HUES64 (cell line): ENCODE results near the gene G0S2. TPM values are rescaled to one million over a fixed set of nuclear protein-coding genes. Genes with fewer than 3 reads are reported as not detected.
A peak's percentile ranks its signal among the peaks of the same experiment; 100 is the strongest.

Source experiments
- H3K27ac ChIP-seq: 2 replicates; pipeline ENCODE4 v1.7.0; 2013; ENCODE audit warnings: low read depth, low read length, inconsistent platforms
- H3K27me3 ChIP-seq: 2 replicates; pipeline ENCODE4 v1.6.1; 2013; ENCODE audit warnings: mild to moderate bottlenecking, low read length; ENCODE audit not compliant: insufficient read depth
- H3K36me3 ChIP-seq: 2 replicates; pipeline ENCODE4 v1.6.1; 2013; ENCODE audit warnings: mild to moderate bottlenecking, low read length; ENCODE audit not compliant: insufficient read depth
- H3K4me1 ChIP-seq: 2 replicates; pipeline ENCODE4 v1.6.1; 2013; ENCODE audit warnings: mild to moderate bottlenecking, low read length, moderate library complexity; ENCODE audit not compliant: insufficient read depth
- H3K4me3 ChIP-seq: 2 replicates; pipeline ENCODE4 v1.5.1; 2013; ENCODE audit warnings: mild to moderate bottlenecking, low read length, moderate library complexity
- H3K9ac ChIP-seq: 2 replicates; pipeline ENCODE4 v1.6.1; 2013; ENCODE audit warnings: mild to moderate bottlenecking, low read depth, low read length
- H3K9me3 ChIP-seq: 2 replicates; pipeline ENCODE4 v1.6.1; 2013; ENCODE audit warnings: low read depth, low read length; ENCODE audit not compliant: insufficient read depth
- WGBS: fragments of 150-250, 120-280 bp; methylation state at CpG from one replicate; pipeline ENCODE4 v1.1.7; 2013; ENCODE audit warnings: missing lambda C conversion rate; 5-methylcytosine and 5-hydroxymethylcytosine counted together
- polyA plus RNA-seq, 2 experiments: library from polyadenylated mRNA; stranded (reverse); fragments of 50-300 nt; gene quantifications; one replicate each; pipeline ENCODE4 v1.2.3, GENCODE V29; 2013

G0S2 gene, protein sequence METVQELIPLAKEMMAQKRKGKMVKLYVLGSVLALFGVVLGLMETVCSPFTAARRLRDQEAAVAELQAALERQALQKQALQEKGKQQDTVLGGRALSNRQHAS
- 0.35 TPM for polyA plus RNA-seq (2013, experiment 1 of 2)
- 0.38 TPM for polyA plus RNA-seq (2013, experiment 2 of 2)

DNA sequence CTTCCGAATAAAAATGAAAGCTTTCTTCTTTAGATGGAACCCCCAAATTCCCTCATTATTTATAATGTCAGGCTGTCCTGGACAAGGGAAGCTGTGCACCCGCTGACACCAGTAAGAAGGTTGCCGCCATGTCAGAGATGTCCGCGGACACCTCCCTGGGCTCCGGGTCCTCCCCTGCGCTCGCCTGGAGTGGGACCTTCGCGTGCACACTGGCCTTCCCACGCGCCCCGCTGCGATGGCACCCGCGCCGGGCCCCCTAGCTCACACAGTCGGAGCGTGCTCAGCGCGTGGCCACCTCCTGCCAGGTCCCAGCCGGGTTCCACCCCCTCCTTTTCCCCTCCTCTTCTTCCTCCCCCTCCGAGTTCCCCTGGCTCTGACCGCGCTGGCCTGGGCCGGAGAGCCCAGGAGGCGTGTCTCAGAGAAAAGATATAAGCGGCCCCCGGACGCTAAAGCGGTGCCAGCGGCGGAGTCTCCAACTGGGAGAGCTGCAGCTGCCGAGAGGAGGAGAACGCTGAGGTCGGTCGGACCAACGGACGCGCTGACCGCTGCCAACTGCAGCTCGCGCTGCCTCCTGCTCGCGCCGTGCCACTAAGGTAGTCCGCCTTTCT is at the start of gene G0S2:
TSS of gene G0S2 (plus strand) at position 456 of the 608 bp plus-strand sequence. CDS start 273 bp downstream, outside the sequence.
- Histone ChIP-seq H3K4me1 (0 out of 2 replicates have a peak, but pooled peaks cover 4% of the 10 kb centered on the region), H3K27ac (no peak within 1 kb of the TSS), H3K36me3 (no peaks in the 10 kb centered on the region), H3K9ac (peak within 1 kb of the TSS; percentile 20; the same call in 1 of the 2 replicates), H3K27me3 (peaks cover 77% of the 10 kb centered on the region), H3K9me3 (no peaks in the 10 kb centered on the region), H3K4me3 (peak within 1 kb of the TSS; percentile 63)
- WGBS = 3% methylated on average over 47 of the region's 47 CpGs

DNA sequence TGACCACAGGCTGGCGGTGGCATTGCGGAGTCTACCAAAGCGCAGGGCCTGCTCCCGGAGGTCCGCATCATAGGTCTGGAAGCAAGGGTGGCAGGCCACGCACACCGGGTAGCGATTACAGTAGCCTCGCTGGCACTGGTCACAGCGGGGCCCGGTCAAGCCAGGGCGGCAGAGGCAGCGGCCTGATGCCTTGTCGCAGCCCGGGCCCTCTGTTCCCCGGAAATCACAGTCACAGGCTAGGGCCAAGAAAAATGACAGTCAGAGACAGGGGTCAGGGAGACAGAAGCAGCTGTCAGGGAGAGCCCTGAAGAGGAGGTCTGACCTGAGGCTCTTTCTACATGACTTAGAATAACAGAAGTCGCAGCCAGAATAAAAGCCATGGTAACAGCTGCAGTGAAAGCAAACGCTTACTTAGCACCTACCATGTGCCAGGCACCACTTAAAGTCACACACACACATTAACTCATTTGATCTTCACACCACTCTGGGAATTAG is 49.4 kb upstream of the G0S2 start:
- peaks cover 12% of the 10 kb centered on the region for H3K4me1 ChIP-seq
- no peaks in the 10 kb centered on the region for H3K36me3 ChIP-seq
- H3K27ac ChIP-seq = no peak overlapping the region
- H3K9ac ChIP-seq = no peak overlapping the region
- no peak overlapping the region for H3K4me3 ChIP-seq
- WGBS = 94% methylated on average over 18 of the region's 18 CpGs
- no peaks in the 10 kb centered on the region for H3K27me3 ChIP-seq
- no peaks in the 10 kb centered on the region for H3K9me3 ChIP-seq

DNA sequence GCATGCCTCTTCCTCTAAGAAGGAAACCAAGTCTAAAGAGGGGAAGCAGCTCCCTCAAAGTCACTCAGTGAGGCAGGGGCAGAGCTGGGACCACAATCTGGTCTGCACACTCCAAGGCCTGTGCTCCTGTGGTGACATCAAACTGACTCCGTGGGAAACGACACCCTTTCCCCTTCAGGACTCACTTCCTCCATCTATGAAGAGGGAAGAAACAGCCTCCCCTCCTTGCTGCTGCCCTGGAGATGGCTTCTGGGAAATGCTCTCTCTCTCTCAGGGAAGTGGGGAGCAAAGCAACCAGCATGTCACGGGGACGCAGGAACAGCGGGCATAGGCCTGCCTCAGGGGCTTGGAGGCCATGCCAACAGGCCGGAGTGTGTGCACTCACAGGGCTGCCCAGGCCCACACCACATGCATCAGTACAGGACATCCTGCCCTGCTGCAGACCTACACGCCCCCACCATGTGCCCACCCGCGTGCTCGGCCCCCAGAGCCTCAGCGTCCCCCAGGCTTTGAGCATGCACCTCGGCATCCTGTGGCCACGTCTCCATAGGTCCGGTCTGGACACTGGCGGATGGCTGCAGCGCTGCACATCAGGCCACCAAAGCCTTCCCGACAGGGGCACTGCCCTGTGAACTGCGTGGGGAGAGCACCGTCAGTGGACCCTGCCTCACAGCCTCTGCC is 48.7 kb upstream of the G0S2 start:
- H3K36me3 ChIP-seq = no peaks in the 10 kb centered on the region
- 93% methylated on average over 19 of the region's 19 CpGs for WGBS

DNA sequence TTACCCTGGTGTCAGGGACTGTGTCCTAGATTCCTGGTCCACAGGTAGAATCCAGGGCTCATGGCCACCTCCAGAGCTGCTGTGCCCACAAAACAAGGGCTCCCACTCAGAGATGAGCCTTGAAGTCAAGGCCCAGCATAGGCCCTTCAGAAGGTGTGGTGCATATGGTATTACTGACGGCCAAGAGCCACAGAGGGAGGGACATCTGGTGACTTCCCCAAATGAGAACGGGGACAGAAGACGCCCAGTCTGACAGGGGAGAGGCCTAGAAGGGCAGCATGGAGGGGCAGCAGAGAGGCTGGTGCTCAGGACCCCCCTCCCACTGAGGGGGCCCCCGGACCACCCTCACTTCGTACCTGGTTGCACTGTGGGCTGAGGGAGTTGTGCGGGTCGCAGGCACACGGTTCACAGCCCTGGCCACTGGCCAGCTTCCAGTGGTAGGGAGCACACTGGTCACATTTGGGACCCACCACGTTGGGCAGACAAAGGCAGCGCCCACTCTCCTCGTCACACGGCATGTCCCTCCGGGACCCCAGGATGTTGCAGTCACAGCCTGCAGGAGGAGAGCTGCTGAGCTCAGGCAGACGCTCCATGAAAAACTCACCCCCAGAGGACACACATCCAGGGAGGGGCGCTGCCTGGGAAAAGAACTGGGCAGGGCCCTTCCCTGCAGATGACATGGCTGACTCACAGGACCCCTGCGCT is 48.0 kb upstream of the G0S2 start:
- Histone ChIP-seq H3K27ac (no peak overlapping the region), H3K4me1 (peaks cover 15% of the 10 kb centered on the region)

More for the DNA sequence above, 48.7 kb upstream of the G0S2 start:
- no peak overlapping the region for H3K4me3 ChIP-seq
- no peak overlapping the region for H3K27ac ChIP-seq
- H3K27me3 ChIP-seq = no peaks in the 10 kb centered on the region
- peaks cover 15% of the 10 kb centered on the region for H3K4me1 ChIP-seq
- H3K9me3 ChIP-seq = no peaks in the 10 kb centered on the region
- H3K9ac ChIP-seq = no peak overlapping the region

GRCh38 chr1:209627732-209628196 is 47.4 kb upstream of the G0S2 start:
- no peak overlapping the region for H3K4me3 ChIP-seq
- 51% methylated on average over 16 of the region's 16 CpGs for WGBS
- H3K9ac ChIP-seq = no peak overlapping the region
- H3K9me3 ChIP-seq = no peaks in the 10 kb centered on the region
- H3K36me3 ChIP-seq = no peaks in the 10 kb centered on the region
- peaks cover 15% of the 10 kb centered on the region for H3K4me1 ChIP-seq
- H3K27ac ChIP-seq = no peak overlapping the region
- no peaks in the 10 kb centered on the region for H3K27me3 ChIP-seq

More for the DNA sequence above, 48.0 kb upstream of the G0S2 start:
- 73% methylated on average over 16 of the region's 16 CpGs for WGBS
- H3K27me3 ChIP-seq = no peaks in the 10 kb centered on the region
- no peaks in the 10 kb centered on the region for H3K9me3 ChIP-seq
- no peak overlapping the region for H3K9ac ChIP-seq
- H3K36me3 ChIP-seq = no peaks in the 10 kb centered on the region
- no peak overlapping the region for H3K4me3 ChIP-seq

DNA sequence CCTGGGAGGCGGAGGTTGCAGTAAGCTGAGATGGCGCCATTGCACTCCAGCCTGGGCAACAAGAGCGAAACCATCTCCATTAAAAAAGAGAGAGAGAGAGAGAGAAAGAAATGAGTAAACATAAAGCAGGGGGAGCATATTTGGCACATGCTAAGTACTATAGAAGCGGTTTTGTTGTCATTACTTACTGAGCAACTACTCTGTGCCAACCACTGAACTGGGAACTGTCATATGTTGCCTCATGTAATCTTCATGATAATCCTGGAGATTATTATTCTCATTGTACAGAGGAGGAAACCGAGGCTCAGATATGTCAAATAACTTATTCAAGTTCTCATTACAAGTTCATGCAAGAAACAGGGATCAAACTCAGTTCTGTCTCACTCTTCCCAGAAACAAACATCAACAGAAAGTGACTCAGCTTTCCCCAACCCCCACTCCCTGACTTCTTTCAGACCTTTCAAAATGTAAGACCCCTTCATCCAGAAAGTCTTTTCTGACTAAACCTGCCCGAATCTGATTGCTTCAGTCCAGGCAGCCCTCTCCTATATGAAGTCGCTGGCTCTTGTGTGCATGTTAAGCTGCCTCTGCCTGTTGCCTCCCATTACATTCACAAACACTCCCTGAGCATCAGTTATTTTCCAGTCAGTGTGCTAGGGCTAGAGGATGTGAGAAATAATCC is 46.5 kb upstream of the G0S2 start:
- Histone ChIP-seq H3K27me3 (no peaks in the 10 kb centered on the region), H3K4me1 (peaks cover 15% of the 10 kb centered on the region), H3K9ac (no peak overlapping the region), H3K4me3 (no peak overlapping the region), H3K9me3 (no peaks in the 10 kb centered on the region), H3K36me3 (no peaks in the 10 kb centered on the region), H3K27ac (no peak overlapping the region)
- 87% methylated on average over 7 of the region's 7 CpGs for WGBS

- Histone ChIP-seq H3K27ac (0 out of 2 replicates have a peak overlapping the region, but pooled peaks have one; percentile 13), H3K9me3 (no peaks in the 10 kb centered on the region), H3K27me3 (no peaks in the 10 kb centered on the region), H3K36me3 (no peaks in the 10 kb centered on the region), H3K9ac (no peak overlapping the region), H3K4me3 (no peak overlapping the region), H3K4me1 (peaks cover 15% of the 10 kb centered on the region)
- 92% methylated on average over 11 of the region's 11 CpGs for WGBS
These were observed 45.4 kb upstream of the G0S2 start for GRCh38 chr1:209629621-209630382.

DNA sequence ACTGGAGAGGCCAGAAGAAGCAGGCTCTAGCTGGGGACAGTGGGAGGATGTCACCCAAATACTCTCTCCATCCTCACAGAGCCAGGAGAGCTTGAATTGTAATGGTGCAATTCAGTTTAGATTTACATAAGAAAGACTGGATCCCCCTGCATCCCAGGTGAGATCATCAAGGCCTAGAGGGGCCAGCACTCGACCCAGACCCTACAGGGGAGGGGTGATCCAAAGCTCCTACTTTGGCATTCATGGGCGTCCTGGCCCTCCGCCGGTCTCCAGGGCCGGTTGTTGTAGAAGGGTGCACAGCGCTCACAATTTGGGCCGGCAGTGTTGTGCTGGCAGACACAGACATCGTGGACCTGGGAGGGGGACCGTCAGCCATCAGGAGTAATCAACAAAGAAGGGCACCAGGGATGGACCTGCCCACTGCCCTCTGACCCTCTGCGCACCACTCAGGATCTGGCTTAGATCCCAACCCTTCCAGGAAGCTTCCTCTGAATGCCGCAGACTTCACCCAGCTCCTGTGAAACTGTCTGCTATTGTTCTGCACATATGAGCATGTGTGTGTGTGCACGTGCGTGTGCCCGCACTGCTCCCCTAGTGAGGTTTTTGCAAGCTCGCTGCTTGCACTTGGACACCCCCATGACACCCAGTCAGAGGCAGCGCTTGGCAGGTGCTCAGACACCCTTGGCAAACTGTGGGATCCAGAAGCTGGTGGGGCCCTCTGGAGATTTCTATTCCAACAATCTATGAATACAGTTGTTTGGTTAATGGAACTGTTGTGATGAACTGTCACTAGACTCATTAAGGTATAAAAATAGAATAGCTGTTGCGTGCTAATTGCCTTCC is 44.6 kb upstream of the G0S2 start:
- H3K4me1 ChIP-seq = peaks cover 15% of the 10 kb centered on the region
- WGBS = 65% methylated on average over 17 of the region's 17 CpGs

DNA sequence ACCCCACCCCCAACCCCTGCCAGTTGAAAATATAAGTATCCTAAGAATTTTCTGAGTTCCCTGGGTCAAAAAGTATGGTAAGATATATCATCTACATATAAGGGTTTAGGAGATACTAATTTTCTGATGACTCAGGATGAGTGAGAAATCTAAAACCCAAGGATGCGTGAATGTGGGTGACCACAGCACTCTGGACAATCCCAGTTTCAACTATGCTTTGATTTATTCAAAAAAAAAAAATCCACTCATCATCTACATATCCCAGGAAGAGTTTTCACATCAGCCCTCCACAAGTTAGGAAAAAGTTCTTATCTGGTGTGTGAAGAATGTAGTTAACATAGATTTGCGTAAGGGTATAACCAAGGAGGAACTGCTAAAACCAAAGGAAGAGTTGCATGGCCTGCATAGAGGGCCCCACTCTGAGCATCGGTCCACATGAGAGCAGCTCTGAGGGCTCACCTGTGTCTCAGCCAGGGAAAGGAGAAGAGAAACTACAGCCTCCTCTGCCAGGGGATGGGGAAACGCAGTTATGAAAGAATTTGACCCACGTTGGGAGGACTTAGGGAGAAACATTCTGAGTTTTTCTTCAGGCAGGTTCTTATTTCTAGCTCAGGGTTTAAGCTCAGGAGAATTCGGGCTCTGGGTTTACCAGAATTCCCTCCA is 41.7 kb upstream of the G0S2 start:
- Histone ChIP-seq H3K9ac (no peak overlapping the region), H3K4me3 (no peak overlapping the region), H3K9me3 (no peaks in the 10 kb centered on the region), H3K27me3 (no peaks in the 10 kb centered on the region), H3K27ac (no peak overlapping the region), H3K4me1 (peaks cover 15% of the 10 kb centered on the region), H3K36me3 (no peaks in the 10 kb centered on the region)
- WGBS = 90% methylated on average over 6 of the region's 6 CpGs

More for the DNA sequence above, 44.6 kb upstream of the G0S2 start:
- no peak overlapping the region for H3K4me3 ChIP-seq
- H3K27ac ChIP-seq = 0 out of 2 replicates have a peak overlapping the region, but pooled peaks have one; percentile 13
- no peaks in the 10 kb centered on the region for H3K36me3 ChIP-seq
- H3K9me3 ChIP-seq = no peaks in the 10 kb centered on the region
- H3K9ac ChIP-seq = no peak overlapping the region
- H3K27me3 ChIP-seq = no peaks in the 10 kb centered on the region
